GM12878 (cell line): Measurements from ENCODE around the gene TOM1L2. TPM values are rescaled to one million over a fixed set of nuclear protein-coding genes. Genes with fewer than 3 reads are reported as not detected.

ENCODE experiments used
- ATAC-seq: fragments of 200-7000 bp; cut with Tn5 transposase; 3 replicates; pipeline ENCODE4 v1.9.1; 2020; ENCODE audit warnings: mild to moderate bottlenecking, moderate library complexity
- BruUV-seq: library from RNA; stranded (reverse); fragments of 400-500 nt; replicated peaks from 2 replicates; lab custom pipeline; 2021; lab: Mats Ljungman, UMichigan
- CTCF ChIA-PET: fragments of 300-600 bp; sonication (Branson Sonifier 250); formaldehyde crosslinking; extraction: SDS; loops from one replicate; lab custom pipeline; 2021; ENCODE audit warnings: inconsistent platforms; lab: Yijun Ruan, JAX
- POLR2A ChIA-PET: fragments of 350-600 bp; formaldehyde crosslinking; extraction: SDS; loops from one replicate; lab custom pipeline; 2021; ENCODE audit warnings: inconsistent platforms; lab: Charles Lee
- RAD21 ChIA-PET: fragments of 300-600 bp; sonication (Branson Sonifier 250); formaldehyde crosslinking; loops from one replicate; lab custom pipeline; 2023; ENCODE audit warnings: antibody characterized with exemption; ENCODE audit not compliant: unreplicated experiment; lab: Charles Lee
- SMC1A ChIA-PET: fragments of 300-600 bp; sonication (Branson Sonifier 250); formaldehyde crosslinking; loops from one replicate; lab custom pipeline; 2023; ENCODE audit not compliant: unreplicated experiment, uncharacterized antibody; lab: Charles Lee
- DNase-seq: peaks from one replicate; pipeline ENCODE4 v3.0.0-alpha.2; 2011; ENCODE audit warnings: low read depth, low spot score
- FAIRE-seq: peaks from 3 replicates; lab custom pipeline; 2011; peaks lifted over from hg19 to GRCh38; lab: Jason Lieb, UNC
- H2AFZ ChIP-seq: 2 replicates; pipeline ENCODE4 v1.6.0; 2011; ENCODE audit warnings: low read depth, low read length, control low read depth; ENCODE audit not compliant: control insufficient read depth
- H3K27ac ChIP-seq: 2 replicates; pipeline ENCODE4 v1.5.1; 2011; ENCODE audit warnings: control low read depth; ENCODE audit not compliant: control insufficient read depth, insufficient read depth
- H3K27me3 ChIP-seq, 2 experiments: replicated peaks in 1 of 2; 2 replicates each; pipeline versions ENCODE4 v1.6.0 to v1.6.1; 2011; ENCODE audit warnings: low read length in 1 of 2; ENCODE audit not compliant: control insufficient read depth in 2 of 2, insufficient read depth in 2 of 2
- H3K36me3 ChIP-seq, 2 experiments: 2 replicates each; pipeline ENCODE4 v1.5.1; 2011; ENCODE audit warnings: low read length in 1 of 2; ENCODE audit not compliant: control insufficient read depth in 2 of 2, insufficient read depth in 2 of 2
- H3K4me1 ChIP-seq: 2 replicates; pipeline ENCODE4 v1.6.1; 2011; ENCODE audit warnings: mild to moderate bottlenecking, low read length, moderate library complexity, mixed read lengths; ENCODE audit not compliant: control insufficient read depth, insufficient read depth
- H3K4me2 ChIP-seq: 2 replicates; pipeline ENCODE4 v1.6.0; 2011; ENCODE audit warnings: control low read depth; ENCODE audit not compliant: control insufficient read depth, insufficient read depth
- H3K4me3 ChIP-seq: fragments of 200-600 bp; sonication (generic); 2 replicates; pipeline ENCODE4 v1.5.1; 2016
- H3K79me2 ChIP-seq: 2 replicates; pipeline ENCODE4 v1.6.0; 2011; ENCODE audit warnings: low read length; ENCODE audit not compliant: control insufficient read depth, insufficient read depth
- H3K9ac ChIP-seq: 2 replicates; pipeline ENCODE4 v1.8.0; 2011; ENCODE audit warnings: low read length, control low read depth, mixed read lengths; ENCODE audit not compliant: control insufficient read depth, insufficient read depth
- H3K9me3 ChIP-seq: replicated peaks from 3 replicates; pipeline ENCODE4 v1.5.1; 2011; ENCODE audit warnings: mild to moderate bottlenecking, low read length; ENCODE audit not compliant: control insufficient read depth, insufficient read depth
- H4K20me1 ChIP-seq: 2 replicates; pipeline ENCODE4 v1.6.0; 2011; ENCODE audit not compliant: control insufficient read depth, insufficient read depth
- BHLHE40 ChIP-seq, 2 experiments: fragments of 450-650 bp in 1 of 2; IDR thresholded peaks; 2 replicates each; pipeline ENCODE4 v1.6.1; 2011 to 2017; ENCODE audit warnings: low read depth in 2 of 2, borderline replicate concordance in 1 of 2, improper control_type of control experiment in 1 of 2, low read length in 1 of 2, mild to moderate bottlenecking in 1 of 2
- BMI1 ChIP-seq: fragments of 450-650 bp; IDR thresholded peaks from 2 replicates; pipeline ENCODE4 v1.6.1; 2016; ENCODE audit warnings: mild to moderate bottlenecking, moderate library complexity, borderline replicate concordance
- CHD2 ChIP-seq: IDR thresholded peaks from 2 replicates; pipeline ENCODE4 v1.6.1; 2011; ENCODE audit warnings: low read depth, low read length, improper control_type of control experiment, borderline replicate concordance
- ETV6 ChIP-seq, 2 experiments: fragments of 450-650 bp in 1 of 2; IDR thresholded peaks in 1 of 2; conservative IDR thresholded peaks in 1 of 2; 2 replicates each; pipeline ENCODE4 v1.6.1; 2014; ENCODE audit warnings: antibody characterized with exemption in 1 of 2, borderline replicate concordance in 1 of 2, low read depth in 1 of 2, mild to moderate bottlenecking in 1 of 2, moderate library complexity in 1 of 2
- GABPA ChIP-seq: IDR thresholded peaks from 2 replicates; pipeline ENCODE4 v1.6.1; 2014; ENCODE audit warnings: antibody characterized with exemption, low read depth, mild to moderate bottlenecking, inconsistent platforms
- NR2C2 ChIP-seq: IDR thresholded peaks from 2 replicates; pipeline ENCODE4 v1.6.1; 2011; ENCODE audit warnings: borderline replicate concordance, low read depth; ENCODE audit not compliant: control insufficient read depth, insufficient read length
- POLR2AphosphoS2 ChIP-seq: IDR thresholded peaks from 2 replicates; pipeline ENCODE4 v1.6.1; 2011; ENCODE audit warnings: low read depth, mild to moderate bottlenecking, low read length, improper control_type of control experiment, moderate library complexity
- RB1 ChIP-seq: fragments of 450-650 bp; formaldehyde crosslinking; IDR thresholded peaks from 2 replicates; pipeline ENCODE4 v1.6.1; 2017; ENCODE audit warnings: mild to moderate bottlenecking, borderline replicate concordance
- TBL1XR1 ChIP-seq: IDR thresholded peaks from 2 replicates; pipeline ENCODE4 v1.6.1; 2012; ENCODE audit warnings: low read depth, low read length, improper control_type of control experiment
- TCF3 ChIP-seq: IDR thresholded peaks from 2 replicates; pipeline ENCODE4 v1.6.1; 2012; ENCODE audit warnings: low read depth, mild to moderate bottlenecking, low read length, borderline replicate concordance; ENCODE audit not compliant: insufficient read depth
- YY1 ChIP-seq: IDR thresholded peaks from 2 replicates; pipeline ENCODE4 v1.6.1; 2011; ENCODE audit warnings: low read depth, mild to moderate bottlenecking, low read length
- WGBS: methylation state at CpG from one replicate; pipeline ENCODE4 v1.1.6; 2016; ENCODE audit warnings: low lambda C conversion rate; ENCODE audit not compliant: insufficient replicate concordance, insufficient coverage; ENCODE audit errors: missing lambda C conversion rate; 5-methylcytosine and 5-hydroxymethylcytosine counted together
- in situ Hi-C: fragments of 300-500 bp; cut with MboI; formaldehyde crosslinking; loops from 9 replicates; pipeline ENCODE4 v1.14.3; 2018; ENCODE audit warnings: mixed read lengths
- intact Hi-C: fragments of 100-400 bp; cut with micrococcal nuclease; formaldehyde crosslinking; loops from one replicate; pipeline ENCODE4 v1.14.2; 2022; ENCODE audit not compliant: unreplicated experiment
- polyA plus RNA-seq, 11 experiments: library from polyadenylated mRNA; depleted of rRNA in 4 of 11; unstranded in 6 of 11; stranded (reverse) in 5 of 11; fragments of >200 nt; fragmentation: Nextera tagmentation in 4 of 11; fragmentation: Illumina TruSeq in 1 of 11; extraction: Ambion mirVana in 4 of 11; extraction: Trizol in 1 of 11; gene quantifications; 1 replicate in 1 of 11; 2 replicates in 10 of 11; pipeline versions ENCODE4 v1.2.1 to v1.2.3, GENCODE V29; 2011 to 2016; ENCODE audit warnings: inconsistent platforms in 2 of 11, missing spikeins in 2 of 11, low read depth in 1 of 11
- total RNA-seq, 4 experiments: library from RNA; depleted of rRNA in 3 of 4; stranded (reverse); fragments of >200 nt in 3 of 4; fragmentation: Illumina TruSeq in 1 of 4; extraction: Trizol in 1 of 4; gene quantifications; 2 replicates each; pipeline versions ENCODE4 v1.2.1 to v1.2.3, GENCODE V29; 2013 to 2021
- TF ChIP-seq, protein P1 (sequence below): IDR thresholded peaks from 2 replicates; pipeline ENCODE4 v1.6.1; 2012; ENCODE audit warnings: low read depth, low read length, improper control_type of control experiment

Gene TOM1L2
- total and polyA plus RNA-seq, 10 of the 15 experiments (the other 5 are each of a cell fraction or from before 2014, with no cell fraction given): 0.19 to 19.2 (median 8.1) TPM

DNA sequence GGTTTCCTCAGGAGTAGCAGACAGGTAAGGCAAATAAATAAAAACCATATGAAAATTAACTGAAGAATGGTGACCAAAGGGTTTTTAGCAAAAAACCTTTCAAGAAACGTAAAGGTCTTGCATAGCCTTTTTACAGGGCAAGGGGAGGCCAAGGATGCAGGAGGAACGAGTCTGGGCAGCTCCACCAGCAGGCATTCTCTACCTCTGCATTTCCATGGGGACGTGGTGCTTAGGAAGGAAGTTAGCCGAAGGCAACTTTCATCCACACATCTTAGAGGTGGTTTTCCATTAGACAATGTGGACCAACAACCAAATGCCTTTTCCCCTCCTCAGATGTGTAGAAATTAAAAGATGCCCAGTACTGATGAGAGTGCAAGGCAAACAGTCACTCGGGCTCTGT, 20.7 kb downstream of the TOM1L2 start:
- H3K79me2 ChIP-seq: no peaks in the 10 kb centered on the region
- POLR2A ChIA-PET: interaction anchor here (1.0 kb wide), 1 partner anchor 16 kb away, joined by 5 read pairs; no protein-coding TSS in a partner anchor
- H3K27ac ChIP-seq: no peak overlapping the region
- no peak overlapping the region for H3K9ac ChIP-seq
- 55% methylated on average over 5 of the region's 5 CpGs for WGBS
- FAIRE-seq (no peak), DNase-seq (no peak), ATAC-seq (no peak)
- H3K36me3 ChIP-seq: no peaks in the 10 kb centered on the region; a peak in 1 of 4 replicates
- H3K4me1 ChIP-seq: no peaks in the 10 kb centered on the region
- H3K27me3 ChIP-seq: no peaks in the 10 kb centered on the region
- SMC1A ChIA-PET: no interaction called here
- no peak overlapping the region for H2AFZ ChIP-seq
- H4K20me1 ChIP-seq: no peaks in the 10 kb centered on the region
- in situ Hi-C loops: no loop called here
- no peak overlapping the region for H3K4me2 ChIP-seq
- no peak for TF ChIP-seq BMI1
- no peak for TF ChIP-seq GABPA
- no peak for TF ChIP-seq ETV6 (conservative IDR thresholded peaks at IDR 0.05 in 1 of 2, IDR thresholded peaks at IDR 0.05 in 1 of 2; ENCODE audit: borderline replicate concordance in 1 of 2, low read depth in 1 of 2)
- TF ChIP-seq POLR2AphosphoS2: no peak
- TF ChIP-seq, protein P1, sequence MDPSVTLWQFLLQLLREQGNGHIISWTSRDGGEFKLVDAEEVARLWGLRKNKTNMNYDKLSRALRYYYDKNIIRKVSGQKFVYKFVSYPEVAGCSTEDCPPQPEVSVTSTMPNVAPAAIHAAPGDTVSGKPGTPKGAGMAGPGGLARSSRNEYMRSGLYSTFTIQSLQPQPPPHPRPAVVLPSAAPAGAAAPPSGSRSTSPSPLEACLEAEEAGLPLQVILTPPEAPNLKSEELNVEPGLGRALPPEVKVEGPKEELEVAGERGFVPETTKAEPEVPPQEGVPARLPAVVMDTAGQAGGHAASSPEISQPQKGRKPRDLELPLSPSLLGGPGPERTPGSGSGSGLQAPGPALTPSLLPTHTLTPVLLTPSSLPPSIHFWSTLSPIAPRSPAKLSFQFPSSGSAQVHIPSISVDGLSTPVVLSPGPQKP: no peak
- no peak for TF ChIP-seq YY1
- no peak for TF ChIP-seq TBL1XR1
- no peak for TF ChIP-seq BHLHE40 (IDR thresholded peaks at IDR 0.05; ENCODE audit: borderline replicate concordance in 1 of 2, low read depth in 2 of 2, low read length in 1 of 2)
- TF ChIP-seq NR2C2: no peak
- no peak for TF ChIP-seq RB1
- no peak for TF ChIP-seq CHD2
- no peak for TF ChIP-seq TCF3
- no peak overlapping the region for H3K4me3 ChIP-seq
- no peaks in the 10 kb centered on the region for H3K9me3 ChIP-seq
- BruUV-seq: no TSS peak
- RAD21 ChIA-PET: interaction anchor here (0.7 kb wide), 1 partner anchor 38 kb away, joined by 3 read pairs; no protein-coding TSS in a partner anchor
- CTCF ChIA-PET: no interaction called here
- intact Hi-C loops: no loop called here
